HCT116 (cell line): ENCODE results near the gene TGFBR1. TPM values are rescaled to one million over a fixed set of nuclear protein-coding genes. Genes with fewer than 3 reads are reported as not detected.

Experiments
- ATAC-seq: fragments of 200-7000 bp; cut with Tn5 transposase; 2 replicates; pipeline ENCODE4 v1.9.1; 2020; ENCODE audit warnings: mild to moderate bottlenecking, moderate library complexity
- BruUV-seq: library from RNA; stranded (reverse); fragments of 400-500 nt; replicated peaks from 2 replicates; lab custom pipeline; 2021; lab: Mats Ljungman, UMichigan
- CTCF ChIA-PET: fragments of 300-600 bp; sonication (Branson Sonifier 250); formaldehyde crosslinking; loops from one replicate; lab custom pipeline; 2021; ENCODE audit warnings: antibody characterized with exemption; lab: Charles Lee
- POLR2A ChIA-PET: fragments of 300-600, 350-600 bp; sonication (Branson Sonifier 250); formaldehyde crosslinking; loops from one replicate; lab custom pipeline; 2021; ENCODE audit warnings: antibody characterized with exemption; lab: Charles Lee
- RAD21 ChIA-PET, 2 experiments: fragments of 300-600 bp; sonication (Branson Sonifier 250); formaldehyde crosslinking; loops; one replicate each; lab custom pipeline; 2023; ENCODE audit warnings: low total read pairs in 2 of 2; ENCODE audit not compliant: uncharacterized antibody in 2 of 2, unreplicated experiment in 2 of 2, low non-redundant PET in 1 of 2; lab: Charles Lee
- DNase-seq: peaks from one replicate; pipeline ENCODE4 v3.0.0-alpha.2; 2010; ENCODE audit warnings: low read depth, low spot score
- H2AFZ ChIP-seq: fragments of 200-600 bp; shearing (Covaris generic), sonication (generic); 2 replicates; pipeline ENCODE4 v1.6.1; 2017; ENCODE audit warnings: low read depth, mixed run types, mixed read lengths, antibody characterized with exemption, low read length; ENCODE audit not compliant: poor library complexity, severe bottlenecking
- H3K27ac ChIP-seq: 2 replicates; pipeline ENCODE4 v1.5.1; 2012; ENCODE audit warnings: low read depth, low read length
- H3K27me3 ChIP-seq: fragments of 200-600 bp; sonication (generic); 2 replicates; pipeline ENCODE4 v1.6.1; 2016; ENCODE audit warnings: mixed run types, low read length, mixed read lengths; ENCODE audit not compliant: insufficient read depth
- H3K36me3 ChIP-seq, 2 experiments: fragments of 200-500 bp in 1 of 2; fragments of 200-600 bp in 1 of 2; sonication (Bioruptor generic) in 1 of 2; sonication (generic) in 1 of 2; 2 replicates each; pipeline versions ENCODE4 v1.5.1 to v1.6.1; 2014 to 2016; ENCODE audit warnings: low read length in 2 of 2, inconsistent platforms in 1 of 2, mixed read lengths in 1 of 2, mixed run types in 1 of 2; ENCODE audit not compliant: insufficient read depth in 2 of 2, control insufficient read depth in 1 of 2
- H3K4me1 ChIP-seq, 2 experiments: fragments of 200-600 bp in 1 of 2; sonication (generic) in 1 of 2; 2 replicates each; pipeline versions ENCODE4 v1.5.1 to v1.6.1; 2012 to 2017; ENCODE audit warnings: low read length in 2 of 2, inconsistent platforms in 1 of 2, mild to moderate bottlenecking in 1 of 2, mixed read lengths in 1 of 2, mixed run types in 1 of 2, moderate library complexity in 1 of 2; ENCODE audit not compliant: insufficient read depth in 2 of 2, control insufficient read depth in 1 of 2
- H3K4me2 ChIP-seq: fragments of 200-600 bp; sonication (generic); 2 replicates; pipeline ENCODE4 v1.6.1; 2017; ENCODE audit warnings: mixed run types, low read length, mixed read lengths
- H3K4me3 ChIP-seq, 2 experiments: fragments of 200-600 bp in 1 of 2; sonication (generic) in 1 of 2; replicated peaks in 1 of 2; 2 replicates each; pipeline ENCODE4 v1.5.1; 2011 to 2016; ENCODE audit warnings: low read length in 2 of 2, control low read depth in 1 of 2, low read depth in 1 of 2, mild to moderate bottlenecking in 1 of 2, mixed read lengths in 1 of 2, mixed run types in 1 of 2
- H3K79me2 ChIP-seq: fragments of 200-600 bp; sonication (generic); 2 replicates; pipeline ENCODE4 v1.6.1; 2017; ENCODE audit warnings: mild to moderate bottlenecking, mixed run types, low read length, moderate library complexity, mixed read lengths; ENCODE audit not compliant: insufficient read depth
- H3K9ac ChIP-seq: fragments of 200-600 bp; sonication (generic); 2 replicates; pipeline ENCODE4 v1.6.1; 2016; ENCODE audit warnings: low read length, mixed read lengths
- H3K9me2 ChIP-seq: fragments of 200-600 bp; sonication (generic), shearing (Covaris generic); 2 replicates; pipeline ENCODE4 v1.6.1; 2017; ENCODE audit warnings: mixed run types, mild to moderate bottlenecking, moderate library complexity; ENCODE audit not compliant: insufficient read depth
- H3K9me3 ChIP-seq, 2 experiments: fragments of 200-500 bp in 1 of 2; fragments of 200-600 bp in 1 of 2; sonication (Bioruptor generic) in 1 of 2; sonication (generic) in 1 of 2; 2 replicates each; pipeline ENCODE4 v1.6.1; 2014 to 2017; ENCODE audit warnings: low read length in 2 of 2, mixed read lengths in 2 of 2, inconsistent platforms in 1 of 2, low read depth in 1 of 2, mild to moderate bottlenecking in 1 of 2, mixed run types in 1 of 2, moderate library complexity in 1 of 2; ENCODE audit not compliant: control insufficient read depth in 1 of 2, insufficient read depth in 1 of 2
- H4K20me1 ChIP-seq: fragments of 200-600 bp; sonication (generic), shearing (Covaris generic); 2 replicates; pipeline ENCODE4 v1.6.1; 2017; ENCODE audit warnings: mixed run types, mild to moderate bottlenecking, moderate library complexity; ENCODE audit not compliant: insufficient read depth
- CEBPB ChIP-seq: IDR thresholded peaks from 2 replicates; pipeline ENCODE4 v1.6.1; 2012; ENCODE audit warnings: low read depth
- ELF1 ChIP-seq: IDR thresholded peaks from 2 replicates; pipeline ENCODE4 v1.6.1; 2012; ENCODE audit warnings: low read depth, borderline replicate concordance
- EZH2 ChIP-seq: fragments of 200-600 bp; sonication (generic); IDR thresholded peaks from 2 replicates; pipeline ENCODE4 v1.6.1; 2017; ENCODE audit warnings: antibody characterized with exemption, mixed run types
- EZH2phosphoT487 ChIP-seq: fragments of 200-600 bp; IDR thresholded peaks from 2 replicates; pipeline ENCODE4 v1.6.1; 2018; ENCODE audit warnings: antibody characterized with exemption, borderline replicate concordance
- JUND ChIP-seq: IDR thresholded peaks from 2 replicates; pipeline ENCODE4 v1.6.1; 2012
- POLR2A ChIP-seq: IDR thresholded peaks from 2 replicates; pipeline ENCODE4 v1.7.0; 2011; ENCODE audit warnings: borderline replicate concordance; ENCODE audit not compliant: insufficient read depth, insufficient read length; ENCODE audit errors: extremely low read depth
- SP1 ChIP-seq: IDR thresholded peaks from 2 replicates; pipeline ENCODE4 v1.6.1; 2012; ENCODE audit warnings: low read depth
- SRF ChIP-seq: IDR thresholded peaks from 2 replicates; pipeline ENCODE4 v1.6.1; 2012; ENCODE audit warnings: low read depth
- TCF7L2 ChIP-seq: IDR thresholded peaks from 2 replicates; pipeline ENCODE4 v1.7.0; 2011; ENCODE audit warnings: borderline replicate concordance, inconsistent platforms; ENCODE audit not compliant: insufficient read depth, insufficient read length; ENCODE audit errors: extremely low read depth
- YY1 ChIP-seq: IDR thresholded peaks from 2 replicates; pipeline ENCODE4 v1.6.1; 2011; ENCODE audit warnings: low read length, low read depth, moderate library complexity, mild to moderate bottlenecking; ENCODE audit not compliant: insufficient replicate concordance; ENCODE audit errors: extremely low read depth
- ZNF274 ChIP-seq: fragments of 200-500 bp; sonication (Bioruptor generic); IDR thresholded peaks from 2 replicates; pipeline ENCODE4 v1.6.1; 2014; ENCODE audit warnings: mild to moderate bottlenecking, low read depth, low read length, inconsistent platforms
- intact Hi-C: fragments of 100-400 bp; cut with micrococcal nuclease; formaldehyde crosslinking; loops from 2 replicates; pipeline ENCODE4 v1.10.0; 2022
- total RNA-seq: library from RNA; stranded (reverse); gene quantifications from one replicate; pipeline ENCODE4 v1.2.1, GENCODE V29; 2021; ENCODE audit not compliant: unreplicated experiment
- TF ChIP-seq, protein P1 (sequence below): IDR thresholded peaks from 2 replicates; pipeline ENCODE4 v1.6.1; 2012
- TF ChIP-seq, protein P2 (sequence below): IDR thresholded peaks from 2 replicates; pipeline ENCODE4 v1.6.1; 2012
- TF ChIP-seq, protein P3 (sequence below), 3 experiments: fragments of 200-600 bp in 1 of 3; sonication (generic) in 1 of 3; IDR thresholded peaks in 2 of 3; conservative IDR thresholded peaks in 1 of 3; 2 replicates each; pipeline ENCODE4 v1.5.1; 2012 to 2017; ENCODE audit warnings: low read depth in 2 of 3, low read length in 2 of 3, antibody characterized with exemption in 1 of 3, borderline replicate concordance in 1 of 3, control low read depth in 1 of 3, mild to moderate bottlenecking in 1 of 3, mixed read lengths in 1 of 3, mixed run types in 1 of 3, moderate library complexity in 1 of 3; ENCODE audit not compliant: insufficient read depth in 1 of 3
- TF ChIP-seq, protein P4 (sequence below): IDR thresholded peaks from 2 replicates; pipeline ENCODE4 v1.6.1; 2011; ENCODE audit warnings: mild to moderate bottlenecking, low read length, moderate library complexity; ENCODE audit not compliant: insufficient replicate concordance; ENCODE audit errors: extremely low read depth
- TF ChIP-seq, protein P5 (sequence below): IDR thresholded peaks from 2 replicates; pipeline ENCODE4 v1.6.1; 2012; ENCODE audit warnings: low read depth

Gene TGFBR1
- total RNA-seq, 1 experiment from 2014 or later, result 26.6 TPM

DNA sequence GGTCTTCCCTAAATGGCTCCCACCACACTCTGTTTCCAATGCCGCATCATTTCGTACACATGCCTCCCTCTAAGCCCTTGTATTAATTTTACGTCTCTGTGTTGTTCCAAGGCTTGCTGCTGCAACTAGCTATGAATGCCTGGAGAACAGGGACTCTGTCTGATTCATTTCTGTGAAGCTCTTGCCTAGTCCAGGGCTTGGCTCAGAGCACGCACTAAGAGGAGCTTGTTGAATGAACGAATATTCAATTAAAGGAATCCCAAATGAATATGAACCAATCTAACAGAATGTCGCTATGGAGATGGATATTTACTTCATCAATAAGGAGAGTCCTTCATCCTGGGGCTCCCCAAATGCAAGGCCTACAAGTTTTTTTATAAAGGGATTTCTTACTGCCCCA lies 55.3 kb downstream of the TGFBR1 start:
- Histone ChIP-seq H3K4me3 (no peak overlapping the region), H3K4me1 (no peaks in the 10 kb centered on the region), H3K27me3 (no peaks in the 10 kb centered on the region; the same call in 1 of the 2 replicates), H2AFZ (no peak overlapping the region), H3K9me2 (no peaks in the 10 kb centered on the region), H3K27ac (no peak overlapping the region), H4K20me1 (no peaks in the 10 kb centered on the region), H3K4me2 (no peak overlapping the region), H3K9me3 (no peaks in the 10 kb centered on the region), H3K79me2 (no peaks in the 10 kb centered on the region), H3K9ac (no peak overlapping the region), H3K36me3 (no peaks in the 10 kb centered on the region)
- BruUV-seq, result no TSS peak
- ChIA-PET RAD21 (no interaction called here), CTCF (no interaction called here), POLR2A (no interaction called here)
- TF ChIP-seq, protein P1, sequence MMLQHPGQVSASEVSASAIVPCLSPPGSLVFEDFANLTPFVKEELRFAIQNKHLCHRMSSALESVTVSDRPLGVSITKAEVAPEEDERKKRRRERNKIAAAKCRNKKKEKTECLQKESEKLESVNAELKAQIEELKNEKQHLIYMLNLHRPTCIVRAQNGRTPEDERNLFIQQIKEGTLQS, result no peak
- TF ChIP-seq YY1 (no peak), SRF (no peak), POLR2A (no peak), ZNF274 (no peak), EZH2phosphoT487 (no peak), TCF7L2 (no peak), JUND (no peak), SP1 (no peak), EZH2 (no peak), ELF1 (no peak), CEBPB (no peak)
- TF ChIP-seq, protein P2, sequence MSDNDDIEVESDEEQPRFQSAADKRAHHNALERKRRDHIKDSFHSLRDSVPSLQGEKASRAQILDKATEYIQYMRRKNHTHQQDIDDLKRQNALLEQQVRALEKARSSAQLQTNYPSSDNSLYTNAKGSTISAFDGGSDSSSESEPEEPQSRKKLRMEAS, result no peak
- TF ChIP-seq, protein P3, sequence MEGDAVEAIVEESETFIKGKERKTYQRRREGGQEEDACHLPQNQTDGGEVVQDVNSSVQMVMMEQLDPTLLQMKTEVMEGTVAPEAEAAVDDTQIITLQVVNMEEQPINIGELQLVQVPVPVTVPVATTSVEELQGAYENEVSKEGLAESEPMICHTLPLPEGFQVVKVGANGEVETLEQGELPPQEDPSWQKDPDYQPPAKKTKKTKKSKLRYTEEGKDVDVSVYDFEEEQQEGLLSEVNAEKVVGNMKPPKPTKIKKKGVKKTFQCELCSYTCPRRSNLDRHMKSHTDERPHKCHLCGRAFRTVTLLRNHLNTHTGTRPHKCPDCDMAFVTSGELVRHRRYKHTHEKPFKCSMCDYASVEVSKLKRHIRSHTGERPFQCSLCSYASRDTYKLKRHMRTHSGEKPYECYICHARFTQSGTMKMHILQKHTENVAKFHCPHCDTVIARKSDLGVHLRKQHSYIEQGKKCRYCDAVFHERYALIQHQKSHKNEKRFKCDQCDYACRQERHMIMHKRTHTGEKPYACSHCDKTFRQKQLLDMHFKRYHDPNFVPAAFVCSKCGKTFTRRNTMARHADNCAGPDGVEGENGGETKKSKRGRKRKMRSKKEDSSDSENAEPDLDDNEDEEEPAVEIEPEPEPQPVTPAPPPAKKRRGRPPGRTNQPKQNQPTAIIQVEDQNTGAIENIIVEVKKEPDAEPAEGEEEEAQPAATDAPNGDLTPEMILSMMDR (IDR thresholded peaks at IDR 0.05 in 2 of 3, conservative IDR thresholded peaks at IDR 0.05 in 1 of 3; ENCODE audit: borderline replicate concordance in 1 of 3, insufficient read depth in 1 of 3, low read depth in 2 of 3, low read length in 2 of 3), result no peak
- TF ChIP-seq, protein P4, sequence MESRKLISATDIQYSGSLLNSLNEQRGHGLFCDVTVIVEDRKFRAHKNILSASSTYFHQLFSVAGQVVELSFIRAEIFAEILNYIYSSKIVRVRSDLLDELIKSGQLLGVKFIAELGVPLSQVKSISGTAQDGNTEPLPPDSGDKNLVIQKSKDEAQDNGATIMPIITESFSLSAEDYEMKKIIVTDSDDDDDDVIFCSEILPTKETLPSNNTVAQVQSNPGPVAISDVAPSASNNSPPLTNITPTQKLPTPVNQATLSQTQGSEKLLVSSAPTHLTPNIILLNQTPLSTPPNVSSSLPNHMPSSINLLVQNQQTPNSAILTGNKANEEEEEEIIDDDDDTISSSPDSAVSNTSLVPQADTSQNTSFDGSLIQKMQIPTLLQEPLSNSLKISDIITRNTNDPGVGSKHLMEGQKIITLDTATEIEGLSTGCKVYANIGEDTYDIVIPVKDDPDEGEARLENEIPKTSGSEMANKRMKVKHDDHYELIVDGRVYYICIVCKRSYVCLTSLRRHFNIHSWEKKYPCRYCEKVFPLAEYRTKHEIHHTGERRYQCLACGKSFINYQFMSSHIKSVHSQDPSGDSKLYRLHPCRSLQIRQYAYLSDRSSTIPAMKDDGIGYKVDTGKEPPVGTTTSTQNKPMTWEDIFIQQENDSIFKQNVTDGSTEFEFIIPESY, result no peak
- TF ChIP-seq, protein P5, sequence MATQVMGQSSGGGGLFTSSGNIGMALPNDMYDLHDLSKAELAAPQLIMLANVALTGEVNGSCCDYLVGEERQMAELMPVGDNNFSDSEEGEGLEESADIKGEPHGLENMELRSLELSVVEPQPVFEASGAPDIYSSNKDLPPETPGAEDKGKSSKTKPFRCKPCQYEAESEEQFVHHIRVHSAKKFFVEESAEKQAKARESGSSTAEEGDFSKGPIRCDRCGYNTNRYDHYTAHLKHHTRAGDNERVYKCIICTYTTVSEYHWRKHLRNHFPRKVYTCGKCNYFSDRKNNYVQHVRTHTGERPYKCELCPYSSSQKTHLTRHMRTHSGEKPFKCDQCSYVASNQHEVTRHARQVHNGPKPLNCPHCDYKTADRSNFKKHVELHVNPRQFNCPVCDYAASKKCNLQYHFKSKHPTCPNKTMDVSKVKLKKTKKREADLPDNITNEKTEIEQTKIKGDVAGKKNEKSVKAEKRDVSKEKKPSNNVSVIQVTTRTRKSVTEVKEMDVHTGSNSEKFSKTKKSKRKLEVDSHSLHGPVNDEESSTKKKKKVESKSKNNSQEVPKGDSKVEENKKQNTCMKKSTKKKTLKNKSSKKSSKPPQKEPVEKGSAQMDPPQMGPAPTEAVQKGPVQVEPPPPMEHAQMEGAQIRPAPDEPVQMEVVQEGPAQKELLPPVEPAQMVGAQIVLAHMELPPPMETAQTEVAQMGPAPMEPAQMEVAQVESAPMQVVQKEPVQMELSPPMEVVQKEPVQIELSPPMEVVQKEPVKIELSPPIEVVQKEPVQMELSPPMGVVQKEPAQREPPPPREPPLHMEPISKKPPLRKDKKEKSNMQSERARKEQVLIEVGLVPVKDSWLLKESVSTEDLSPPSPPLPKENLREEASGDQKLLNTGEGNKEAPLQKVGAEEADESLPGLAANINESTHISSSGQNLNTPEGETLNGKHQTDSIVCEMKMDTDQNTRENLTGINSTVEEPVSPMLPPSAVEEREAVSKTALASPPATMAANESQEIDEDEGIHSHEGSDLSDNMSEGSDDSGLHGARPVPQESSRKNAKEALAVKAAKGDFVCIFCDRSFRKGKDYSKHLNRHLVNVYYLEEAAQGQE, result no peak
- no peak for ATAC-seq
- DNase-seq, result no peak
- intact Hi-C loops, result no loop called here
